Endodermal cell (in vitro differentiated cells): ENCODE data around the gene GLYATL3. TPM values are rescaled to one million over a fixed set of nuclear protein-coding genes. Genes with fewer than 3 reads are reported as not detected.

Experiments used
- DNase-seq: peaks from one replicate; pipeline ENCODE4 v3.0.0-alpha.2; 2017
- H3K27ac ChIP-seq: 2 replicates; pipeline ENCODE4 v1.5.1; 2013; ENCODE audit warnings: mild to moderate bottlenecking, low read depth, low read length, moderate library complexity
- H3K27me3 ChIP-seq: 2 replicates; pipeline ENCODE4 v1.6.1; 2013; ENCODE audit warnings: mild to moderate bottlenecking, low read length, moderate library complexity; ENCODE audit not compliant: insufficient read depth, control insufficient read depth, poor library complexity, severe bottlenecking
- H3K36me3 ChIP-seq: 2 replicates; pipeline ENCODE4 v1.7.0; 2013; ENCODE audit warnings: mild to moderate bottlenecking, low read length, moderate library complexity; ENCODE audit not compliant: control insufficient read depth, insufficient read depth
- H3K4me1 ChIP-seq: one replicate; pipeline ENCODE4 v1.7.0; 2013; ENCODE audit warnings: low read length; ENCODE audit not compliant: control insufficient read depth, insufficient read depth
- H3K4me3 ChIP-seq: 2 replicates; pipeline ENCODE4 v1.5.1; 2013; ENCODE audit warnings: mild to moderate bottlenecking, low read length, moderate library complexity
- H3K9ac ChIP-seq: 2 replicates; pipeline ENCODE4 v1.6.1; 2013; ENCODE audit warnings: mild to moderate bottlenecking, low read length, moderate library complexity; ENCODE audit not compliant: poor library complexity, severe bottlenecking; ENCODE audit errors: extremely low read depth
- H3K9me3 ChIP-seq: 2 replicates; pipeline ENCODE4 v1.6.1; 2013; ENCODE audit warnings: mild to moderate bottlenecking, low read length, moderate library complexity; ENCODE audit not compliant: control insufficient read depth
- H3K27ac Mint-ChIP-seq: 2 replicates; pipeline ENCODE4 v1.8.0; 2020; ENCODE audit warnings: mixed read lengths
- H3K27me3 Mint-ChIP-seq: 2 replicates; pipeline ENCODE4 v1.8.0; 2021; ENCODE audit warnings: mild to moderate bottlenecking, mixed read lengths; ENCODE audit not compliant: insufficient read depth
- H3K36me3 Mint-ChIP-seq: 2 replicates; pipeline ENCODE4 v1.8.0; 2020; ENCODE audit warnings: low read depth, mixed read lengths
- H3K4me1 Mint-ChIP-seq: 2 replicates; pipeline ENCODE4 v1.8.0; 2020; ENCODE audit warnings: mixed read lengths
- H3K4me3 Mint-ChIP-seq: 2 replicates; pipeline ENCODE4 v1.8.0; 2020; ENCODE audit warnings: mild to moderate bottlenecking, moderate library complexity, mixed read lengths
- H3K9me3 Mint-ChIP-seq: 2 replicates; pipeline ENCODE4 v1.8.0; 2020; ENCODE audit warnings: mild to moderate bottlenecking, mixed read lengths
- CTCF ChIP-seq: fragments of 200-600 bp; sonication (generic); conservative IDR thresholded peaks from 2 replicates; pipeline ENCODE4 v1.5.0; 2021; ENCODE audit warnings: antibody characterized with exemption, mild to moderate bottlenecking
- WGBS, 2 experiments: methylation state at CpG; one replicate each; pipeline versions ENCODE4 v1.1.5 to v1.1.7; 2013; ENCODE audit warnings: missing lambda C conversion rate in 2 of 2, mixed read lengths in 1 of 2; ENCODE audit not compliant: insufficient coverage in 1 of 2, insufficient read length in 1 of 2; 5-methylcytosine and 5-hydroxymethylcytosine counted together
- total RNA-seq, 2 donors: library from RNA; stranded (reverse); fragmentation: NEBNext Ultra II Directional in 1 of 2; extraction: Animal tissue kit (Norgen Biotek cat#: 25700) in 1 of 2; gene quantifications; 2 replicates in 1 of 2; 3 replicates in 1 of 2; pipeline ENCODE4 v1.2.1, GENCODE V29; 2021

GLYATL3 gene
- total RNA-seq, 2 donors from 2014 or later, result not detected

GRCh38 chr6:49541936-49542335 is 42.2 kb downstream of the GLYATL3 start:
- Histone ChIP-seq H3K9me3 (no peaks in the 10 kb centered on the region), H3K9ac (no peak overlapping the region), H3K27ac (no peak overlapping the region), H3K4me1 (no peaks in the 10 kb centered on the region), H3K36me3 (no peaks in the 10 kb centered on the region), H3K4me3 (no peak overlapping the region), H3K27me3 (peaks cover under 1% of the 10 kb centered on the region)
- Mint-ChIP-seq H3K4me3 (no peak overlapping the region), H3K4me1 (peaks cover 10% of the 10 kb centered on the region), H3K9me3 (no peaks in the 10 kb centered on the region), H3K36me3 (no peaks in the 10 kb centered on the region), H3K27me3 (peaks cover 28% of the 10 kb centered on the region), H3K27ac (no peak overlapping the region)
- no peak for DNase-seq
- no peak for TF ChIP-seq CTCF
- 94 to 100% methylated on average over 2 to 3 of the region's 3 CpGs for WGBS, 2 experiments

- no peak overlapping the region for H3K4me3 ChIP-seq
- Mint-ChIP-seq H3K36me3 (no peaks in the 10 kb centered on the region), H3K27ac (no peak overlapping the region), H3K27me3 (peaks cover 40% of the 10 kb centered on the region), H3K4me3 (no peak overlapping the region), H3K4me1 (peaks cover 10% of the 10 kb centered on the region), H3K9me3 (no peaks in the 10 kb centered on the region)
- WGBS, 2 experiments, result 98% methylated on average over 4 to 7 of the region's 7 CpGs
- H3K4me1 ChIP-seq, result no peaks in the 10 kb centered on the region
- no peak overlapping the region for H3K9ac ChIP-seq
- no peak for TF ChIP-seq CTCF
- H3K36me3 ChIP-seq, result no peaks in the 10 kb centered on the region
- no peak for DNase-seq
- no peaks in the 10 kb centered on the region for H3K9me3 ChIP-seq
- H3K27ac ChIP-seq, result no peak overlapping the region
- peaks cover 13% of the 10 kb centered on the region for H3K27me3 ChIP-seq
Observed at GRCh38 chr6:49543087-49543858, 43.5 kb downstream of the GLYATL3 start.

GRCh38 chr6:49546331-49546730 is 46.6 kb downstream of the GLYATL3 start:
- Mint-ChIP-seq H3K4me3 (no peak overlapping the region), H3K27ac (no peak overlapping the region), H3K9me3 (no peaks in the 10 kb centered on the region), H3K36me3 (no peaks in the 10 kb centered on the region), H3K27me3 (peaks cover 70% of the 10 kb centered on the region), H3K4me1 (peaks cover 18% of the 10 kb centered on the region)
- H3K27me3 ChIP-seq, result peaks cover 43% of the 10 kb centered on the region
- H3K9me3 ChIP-seq, result no peaks in the 10 kb centered on the region
- no peak overlapping the region for H3K9ac ChIP-seq
- H3K4me1 ChIP-seq, result peaks cover 3% of the 10 kb centered on the region
- no peak for TF ChIP-seq CTCF
- no peak overlapping the region for H3K27ac ChIP-seq
- DNase-seq, result no peak
- no peak overlapping the region for H3K4me3 ChIP-seq
- no peaks in the 10 kb centered on the region for H3K36me3 ChIP-seq
- 75 to 88% methylated on average over 1 of the region's 1 CpG for WGBS, 2 experiments
